HG03565 (cell line): ENCODE results near the gene NOP9.
"Not testable (repeated sequence)": the region's sequence is repeated elsewhere in the genome, so short reads cannot be mapped to it uniquely, and the experiment has no call there.

Source experiments
- ATAC-seq: cut with Tn5 transposase; IDR thresholded peaks from one replicate; pipeline ENCODE4 v1.9.1; 2021; ENCODE audit warnings: mild to moderate bottlenecking, moderate library complexity; ENCODE audit not compliant: unreplicated experiment

Gene NOP9

DNA sequence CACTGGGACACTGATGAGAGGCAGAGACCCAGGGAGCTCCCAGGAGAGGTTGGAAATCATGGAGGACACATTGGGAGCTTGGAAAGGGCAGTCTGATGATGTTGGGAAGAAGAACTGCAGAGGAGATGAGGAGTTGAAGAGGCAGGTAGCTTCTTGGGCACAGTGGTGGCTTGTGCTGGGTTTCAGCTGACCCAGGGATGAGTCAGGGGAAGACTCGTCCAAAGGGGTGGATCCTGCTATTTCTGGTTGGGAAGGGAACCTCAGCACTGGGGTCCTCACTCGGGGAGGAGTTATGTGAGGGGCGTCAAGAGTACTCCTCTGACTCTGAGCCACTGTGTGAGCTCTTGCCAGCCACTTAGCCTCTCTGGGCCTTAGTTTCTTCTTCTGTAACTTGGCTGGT lies 23.7 kb downstream of the NOP9 start:
- no peak for ATAC-seq

DNA sequence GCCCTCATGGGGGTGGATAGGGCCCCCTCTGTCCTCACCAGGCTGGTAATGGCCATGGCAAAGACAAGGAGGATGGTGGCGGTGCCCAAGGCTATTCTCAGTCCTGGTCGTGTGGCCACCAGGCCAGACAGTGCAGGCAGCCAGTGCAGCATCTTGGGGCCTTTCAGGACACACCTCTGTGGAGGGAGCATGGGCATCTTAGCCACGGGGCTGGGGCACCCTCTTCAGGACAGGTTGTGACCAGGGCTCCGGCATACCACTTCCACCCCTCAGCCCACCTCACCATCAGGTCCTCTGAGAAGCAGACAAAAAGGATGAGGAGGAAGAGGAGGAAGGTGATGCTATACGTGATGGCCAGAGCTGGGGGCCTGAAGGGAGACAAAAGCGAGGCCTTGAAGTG lies 24.4 kb downstream of the NOP9 start:
- ATAC-seq, result no peak

DNA sequence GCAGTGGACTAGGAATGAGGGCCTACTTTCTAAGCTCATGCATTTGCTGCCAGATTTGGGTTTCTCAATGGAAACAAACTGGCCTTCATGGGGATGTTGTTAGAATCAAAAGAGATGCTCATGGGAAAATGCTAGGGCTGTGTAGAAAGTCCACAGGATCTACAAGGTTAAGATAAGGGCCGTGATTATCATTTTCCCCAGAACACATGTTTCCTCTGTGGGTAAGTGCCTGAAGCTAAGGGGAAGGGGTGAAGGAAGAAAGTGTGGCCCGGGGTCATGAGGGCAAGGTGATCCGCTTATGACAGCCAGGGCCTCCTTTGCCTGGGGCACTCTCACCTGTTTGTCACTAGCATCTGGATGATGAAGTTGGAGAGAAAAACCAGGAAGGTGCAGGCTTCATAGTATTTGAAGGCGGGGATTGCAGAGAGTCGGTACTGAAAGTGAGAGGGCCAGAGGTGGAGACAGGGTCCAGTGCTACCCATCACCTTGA lies 25.4 kb downstream of the NOP9 start:
- no peak for ATAC-seq

DNA sequence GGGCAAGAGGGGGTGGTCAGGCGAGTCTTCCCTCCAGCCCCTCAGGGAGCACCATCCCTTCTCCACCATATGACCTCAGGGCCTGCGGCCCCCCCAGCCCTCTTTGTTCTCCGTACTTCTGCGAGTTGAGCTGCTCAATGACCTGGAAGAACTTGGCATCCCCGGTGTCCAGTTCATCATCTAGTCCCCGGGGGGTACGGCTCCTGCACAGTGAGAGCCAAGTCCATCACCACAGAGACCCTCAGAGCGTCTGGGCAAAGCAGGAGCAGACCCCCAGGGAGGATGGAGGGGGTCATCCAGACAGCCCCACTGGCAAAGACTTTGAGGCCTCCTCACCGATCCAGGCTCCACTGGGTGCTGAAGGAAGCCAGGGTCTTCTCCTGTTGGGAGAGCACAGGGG lies 26.3 kb downstream of the NOP9 start:
- no peak for ATAC-seq

DNA sequence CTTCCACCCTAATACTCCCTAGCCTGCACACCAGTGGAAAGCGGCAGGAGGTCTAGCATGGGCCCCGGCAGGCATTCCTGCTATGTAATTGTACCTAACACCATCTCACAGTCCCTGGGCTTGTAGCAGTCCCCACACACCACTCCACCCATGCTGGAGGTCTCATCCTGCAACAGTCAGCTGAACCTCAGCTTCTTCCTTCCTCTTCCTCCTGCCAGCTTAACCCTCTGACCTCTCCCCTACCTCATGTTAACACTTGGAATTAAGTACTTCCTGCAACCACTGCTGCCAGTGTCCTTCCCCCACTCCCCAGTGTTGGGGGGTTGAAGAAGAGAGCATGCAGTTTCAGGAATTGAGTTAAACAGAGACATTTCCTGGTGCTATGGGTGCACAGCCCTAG lies 27.7 kb downstream of the NOP9 start:
- no peak for ATAC-seq

DNA sequence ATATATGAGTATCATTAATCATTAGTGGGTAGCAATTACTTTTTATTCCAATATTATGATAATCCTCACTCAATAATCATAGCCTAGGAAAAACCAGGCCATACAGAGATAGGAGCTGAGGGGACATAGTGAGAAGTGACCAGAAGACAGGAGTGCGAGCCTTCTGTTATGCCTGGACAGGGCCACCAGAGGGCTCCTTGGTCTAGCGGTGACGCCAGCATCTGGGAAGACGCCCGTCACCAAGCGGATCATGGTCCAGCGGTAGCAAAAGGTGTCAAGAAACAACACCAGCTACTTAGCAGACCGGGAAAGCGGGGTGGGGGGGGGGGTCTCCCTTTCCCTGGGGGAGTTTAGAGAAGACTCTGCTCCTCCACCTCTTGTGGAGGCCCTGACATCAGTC lies 28.3 kb downstream of the NOP9 start:
- ATAC-seq, result not testable (repeated sequence)

DNA sequence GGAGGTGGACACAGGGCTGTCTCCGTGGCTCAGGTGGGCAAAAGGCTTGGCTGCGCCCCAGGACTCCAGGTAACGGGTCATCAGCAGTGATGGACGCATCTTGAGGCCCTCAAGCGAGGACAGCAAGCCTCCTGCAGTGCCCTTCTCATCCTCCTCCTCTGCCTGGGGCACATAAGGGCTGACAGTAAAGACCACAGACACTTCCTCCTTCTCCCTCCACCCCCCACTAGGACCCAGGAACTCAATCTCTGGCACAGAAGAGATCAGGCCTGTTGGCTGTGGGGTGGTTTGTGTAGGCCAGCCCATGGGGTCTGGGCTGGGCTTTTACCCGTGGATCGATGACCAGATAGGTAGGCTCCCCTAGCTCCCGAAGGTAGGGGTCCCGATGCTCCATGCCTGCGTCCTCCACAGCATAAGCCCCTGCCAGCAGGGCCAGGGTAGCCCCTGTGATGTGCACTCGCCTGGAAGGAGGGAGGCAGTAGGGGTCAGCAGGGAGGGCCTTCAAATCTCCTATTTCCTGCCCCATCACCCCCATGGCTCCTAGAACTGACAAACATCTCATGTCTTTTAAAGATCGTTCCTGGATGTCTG lies 29.5 kb downstream of the NOP9 start:
- ATAC-seq, result no peak

DNA sequence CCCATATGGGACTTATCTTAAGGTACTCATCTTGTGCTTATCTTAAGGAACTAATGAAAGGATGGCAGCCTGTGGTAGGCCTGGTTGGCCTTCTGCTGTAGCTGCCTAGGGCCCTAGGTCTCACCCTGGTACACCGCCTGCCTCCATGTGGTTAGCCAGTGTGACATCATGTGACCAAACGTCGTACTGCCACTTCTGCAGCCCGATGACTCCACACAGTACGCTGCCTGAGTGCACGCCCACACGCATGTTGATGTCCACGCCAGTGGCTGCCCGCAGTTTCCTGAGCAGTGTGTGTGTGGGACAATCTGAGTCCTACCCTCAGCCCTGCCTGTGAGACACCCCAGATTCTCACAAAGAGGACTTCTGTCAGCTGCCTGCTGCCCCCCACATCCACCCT lies 30.1 kb downstream of the NOP9 start:
- ATAC-seq, result no peak

DNA sequence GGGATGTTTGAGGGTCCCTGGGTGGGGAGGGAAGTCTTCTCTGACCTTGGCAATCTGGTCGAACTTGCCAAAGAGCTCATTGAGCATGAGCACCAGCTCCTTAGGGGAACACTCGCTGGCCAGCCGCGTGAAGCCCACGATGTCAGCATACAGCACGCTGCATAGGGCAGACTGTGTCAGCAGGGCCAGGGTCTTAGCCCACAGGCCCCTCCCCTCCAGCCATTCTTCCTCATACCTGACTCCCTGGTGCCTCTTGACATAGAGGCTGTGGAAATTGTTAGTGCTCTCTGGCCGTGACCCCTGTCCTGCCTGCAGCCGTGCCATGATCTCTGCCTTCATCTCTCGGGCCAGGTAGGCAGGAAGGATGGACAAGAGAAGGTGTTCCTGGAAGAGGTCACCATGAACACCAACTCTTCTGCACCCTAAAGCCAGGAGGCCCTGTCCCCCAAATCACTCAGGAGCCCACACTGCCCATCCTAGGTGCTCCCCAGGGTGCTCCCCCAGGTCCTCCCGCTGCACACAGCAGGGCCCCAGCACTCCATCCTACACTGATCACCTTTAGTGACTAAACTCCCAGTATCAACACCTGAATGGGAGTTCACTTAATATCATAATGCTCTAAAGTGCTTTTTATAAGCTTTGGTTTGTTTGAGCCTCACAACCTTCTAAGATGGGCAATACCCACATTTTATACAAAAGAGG lies 31.5 kb downstream of the NOP9 start:
- no peak for ATAC-seq

DNA sequence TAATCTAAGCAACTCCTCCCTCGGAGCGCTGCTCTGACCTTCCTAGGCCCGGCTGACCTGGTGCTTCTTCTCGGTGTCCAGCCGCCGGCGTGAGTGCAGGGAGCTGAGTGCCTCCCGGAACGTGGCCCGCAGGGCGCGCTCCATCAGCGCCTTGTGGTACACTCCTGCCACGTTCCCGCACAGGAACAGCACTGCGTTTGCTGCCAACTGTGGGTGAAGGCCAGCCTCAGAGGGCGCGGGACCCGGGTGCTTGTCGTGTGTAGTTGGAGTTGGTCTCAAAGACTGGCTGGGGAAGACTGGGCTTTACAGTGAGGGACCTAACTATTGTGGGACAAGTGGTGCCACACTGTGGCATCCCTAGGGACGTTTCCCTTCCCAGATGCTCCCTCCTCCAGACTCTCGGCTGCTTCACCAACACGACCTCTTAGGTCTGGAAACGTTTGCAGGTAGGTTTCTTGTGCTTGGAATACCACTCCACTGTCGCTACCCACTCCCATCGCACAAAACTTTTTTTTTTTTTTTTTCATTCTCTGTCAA lies 32.1 kb downstream of the NOP9 start:
- ATAC-seq, result no peak

DNA sequence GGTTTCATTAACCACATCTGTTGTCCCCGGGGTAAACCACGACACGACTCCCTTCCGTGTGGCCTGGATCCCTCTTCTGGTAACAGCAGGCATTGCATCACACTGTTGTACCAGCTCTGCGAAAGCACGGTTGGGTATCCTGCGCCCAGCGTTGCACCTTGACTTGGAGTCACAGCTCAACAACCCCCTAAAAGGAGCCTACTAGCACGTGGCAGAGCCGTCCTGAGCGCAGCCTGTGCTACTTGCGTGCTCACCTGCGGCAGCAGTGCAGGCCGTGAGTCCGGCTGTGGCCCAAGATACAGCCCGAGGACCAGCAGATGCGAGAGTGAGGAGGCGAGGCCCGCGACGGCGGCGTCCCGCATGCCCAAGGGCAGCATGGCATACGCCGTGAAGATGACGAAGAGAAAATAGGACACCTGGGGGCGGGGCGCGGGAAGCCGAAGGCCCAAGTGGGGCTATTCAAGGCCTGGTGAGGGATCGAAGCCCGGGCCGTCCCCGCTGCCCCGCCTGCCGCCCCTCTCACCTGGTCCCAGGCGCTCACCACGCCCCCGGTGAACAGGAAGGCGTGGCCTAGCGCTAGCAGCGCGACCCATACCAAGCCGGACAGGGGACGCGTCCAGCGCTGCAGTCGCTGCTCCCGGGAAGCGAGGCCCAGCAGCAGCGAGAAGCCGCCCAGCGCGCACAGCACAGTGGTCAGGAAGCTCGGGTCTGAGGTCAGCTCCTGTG lies 32.8 kb downstream of the NOP9 start:
- ATAC-seq, result peak; percentile 70

DNA sequence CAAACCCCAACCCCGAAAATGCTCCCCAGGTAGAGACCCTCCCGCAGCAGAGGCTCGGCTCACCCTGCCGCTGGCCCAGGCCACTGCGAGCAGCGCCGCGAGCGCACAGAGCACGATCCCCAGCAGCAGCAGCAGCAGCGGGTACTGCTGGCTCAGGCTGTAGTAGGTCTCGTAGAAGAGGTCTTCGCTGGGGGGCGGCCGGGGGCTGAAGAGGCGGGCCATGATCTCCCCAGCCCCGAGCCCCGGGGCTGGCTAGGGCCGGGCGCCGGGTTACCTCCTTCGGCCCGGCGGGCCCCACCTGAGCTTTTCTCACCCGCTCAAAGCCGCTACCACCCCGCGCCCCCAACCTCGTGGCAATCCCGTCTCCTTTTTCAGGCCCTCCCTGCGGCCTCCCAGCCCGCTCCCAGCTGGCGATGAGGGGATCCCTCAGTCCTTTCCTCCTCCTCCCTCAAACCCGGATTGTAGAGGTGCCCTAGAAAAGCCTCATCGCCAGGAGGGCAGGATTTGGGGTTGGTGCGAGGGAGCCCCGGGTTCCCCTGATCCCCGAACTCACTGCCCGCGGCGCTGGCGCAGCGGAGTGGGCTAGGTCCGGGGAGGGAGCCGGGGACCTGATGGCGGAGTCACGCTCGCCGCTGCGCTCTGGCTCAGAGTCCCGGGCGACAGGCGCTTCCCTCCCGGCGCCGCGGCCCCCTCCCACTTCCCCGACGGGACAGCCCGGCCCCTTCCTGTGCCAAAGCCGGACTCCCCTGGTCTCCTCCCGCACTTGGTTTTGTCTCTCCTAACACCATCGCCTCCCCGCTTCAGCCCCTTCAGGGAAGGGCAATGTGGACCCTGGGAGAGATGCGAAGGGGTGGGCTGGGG lies 35.0 kb downstream of the NOP9 start, which contains the start of gene ADCY4:
ADCY4 (minus strand) TSS at position 641 of the 861 bp plus-strand sequence; CDS start at position 222, 419 bp downstream.
- no peak for ATAC-seq

DNA sequence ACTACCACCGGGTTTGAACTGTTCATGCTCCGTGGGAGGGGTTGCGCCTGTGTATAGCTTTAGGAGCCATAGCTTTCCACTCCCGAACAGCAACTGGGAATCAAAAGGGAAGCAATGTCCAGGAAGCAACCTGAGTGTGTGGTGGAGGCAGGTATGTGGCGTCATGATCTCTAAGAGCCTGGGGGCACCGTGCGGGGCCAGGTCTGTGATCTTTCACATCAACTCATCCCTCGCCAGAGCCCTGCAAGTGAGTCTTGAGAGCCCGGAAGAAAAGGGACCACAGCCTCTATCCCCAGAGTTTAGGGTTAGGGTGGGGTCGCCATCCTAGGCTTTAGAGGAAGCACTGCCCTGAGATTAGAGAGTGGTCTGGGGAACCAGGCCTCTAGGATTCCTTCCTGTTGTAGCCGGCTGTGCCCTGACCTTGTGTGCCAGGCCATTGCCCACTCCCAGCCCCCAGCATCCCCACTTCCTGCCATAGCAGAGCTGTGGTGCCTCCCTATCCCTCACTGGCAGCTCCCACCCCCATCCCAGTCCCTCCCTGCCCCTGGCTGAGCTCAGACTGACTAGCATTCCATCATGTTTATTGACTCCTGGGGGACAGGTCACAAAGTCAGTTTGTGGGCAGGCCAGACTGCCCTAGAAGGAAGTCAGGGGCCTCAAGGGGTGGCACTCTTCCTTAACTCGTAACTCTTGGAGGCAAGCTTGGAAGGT lies 36.0 kb downstream of the NOP9 start:
- no peak for ATAC-seq

DNA sequence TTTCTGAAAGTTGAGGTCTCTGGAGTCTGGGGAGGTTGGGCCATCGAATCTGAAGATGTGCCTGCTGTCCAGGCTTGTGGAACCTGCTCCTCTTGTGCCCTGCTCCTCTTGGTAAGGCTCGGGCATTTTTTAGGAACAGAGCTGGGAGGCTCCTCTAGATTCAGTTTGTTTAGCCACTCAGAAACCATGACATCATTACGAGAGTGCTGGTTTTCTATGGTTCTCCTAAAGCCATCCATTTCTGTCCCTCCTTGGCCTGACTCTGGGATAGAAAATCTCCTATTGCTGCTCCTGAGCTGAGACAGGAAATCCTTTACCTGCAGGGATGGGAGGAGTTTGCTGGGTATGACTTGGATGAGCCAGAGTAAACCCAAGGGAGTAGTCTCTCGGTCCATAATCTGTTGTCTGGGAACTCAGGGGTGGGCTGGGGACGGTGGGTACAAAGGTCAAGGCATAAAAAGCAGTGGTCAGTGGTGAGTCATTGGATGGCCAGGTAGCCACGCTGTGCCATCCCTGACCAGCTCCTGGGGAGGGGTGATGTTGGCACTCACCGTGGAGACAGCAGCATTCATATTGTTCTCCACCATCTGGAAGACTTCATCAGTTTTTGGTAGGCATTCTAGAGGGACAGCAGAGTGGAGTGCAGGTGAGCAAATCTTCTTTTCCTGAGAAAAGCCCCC lies 37.6 kb downstream of the NOP9 start:
- no peak for ATAC-seq

DNA sequence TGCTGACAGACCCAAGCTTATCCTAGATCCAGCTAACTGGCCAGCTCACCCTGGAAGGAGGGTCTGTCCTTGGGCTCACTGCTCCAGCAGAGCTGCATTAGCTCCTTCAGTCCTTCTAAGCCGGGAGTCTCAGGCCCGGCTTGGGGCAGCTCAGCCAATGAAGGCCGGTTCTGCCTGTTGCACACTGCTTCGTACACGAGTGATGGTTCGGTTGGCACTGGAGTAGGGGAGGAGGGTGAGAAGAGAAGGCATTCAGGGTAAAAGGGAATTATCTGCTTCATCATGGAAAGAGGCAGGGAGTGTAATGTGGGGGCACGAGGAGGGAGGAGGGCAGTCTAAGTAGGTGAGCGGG lies 38.1 kb downstream of the NOP9 start:
- ATAC-seq, result no peak

DNA sequence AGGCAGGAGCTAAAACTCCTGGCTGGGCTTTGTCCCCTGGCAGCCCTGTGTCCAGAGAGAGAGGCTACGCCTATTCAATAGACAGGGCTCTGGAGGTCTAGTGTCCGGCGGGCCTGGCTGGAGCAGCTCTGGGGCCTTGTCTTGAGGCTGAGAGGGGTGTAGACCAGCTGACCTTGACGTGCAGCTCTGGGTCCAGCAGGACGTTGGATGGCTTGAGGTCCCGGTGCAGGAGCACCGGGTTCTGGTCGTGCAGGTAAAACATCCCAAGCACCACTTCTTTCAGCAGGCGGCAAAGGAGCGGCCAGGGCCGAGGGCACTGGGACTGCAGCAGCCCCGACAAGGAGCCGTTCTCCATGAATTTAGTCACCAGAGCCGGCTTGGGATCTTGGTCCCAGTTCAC lies 39.2 kb downstream of the NOP9 start:
- no peak for ATAC-seq

DNA sequence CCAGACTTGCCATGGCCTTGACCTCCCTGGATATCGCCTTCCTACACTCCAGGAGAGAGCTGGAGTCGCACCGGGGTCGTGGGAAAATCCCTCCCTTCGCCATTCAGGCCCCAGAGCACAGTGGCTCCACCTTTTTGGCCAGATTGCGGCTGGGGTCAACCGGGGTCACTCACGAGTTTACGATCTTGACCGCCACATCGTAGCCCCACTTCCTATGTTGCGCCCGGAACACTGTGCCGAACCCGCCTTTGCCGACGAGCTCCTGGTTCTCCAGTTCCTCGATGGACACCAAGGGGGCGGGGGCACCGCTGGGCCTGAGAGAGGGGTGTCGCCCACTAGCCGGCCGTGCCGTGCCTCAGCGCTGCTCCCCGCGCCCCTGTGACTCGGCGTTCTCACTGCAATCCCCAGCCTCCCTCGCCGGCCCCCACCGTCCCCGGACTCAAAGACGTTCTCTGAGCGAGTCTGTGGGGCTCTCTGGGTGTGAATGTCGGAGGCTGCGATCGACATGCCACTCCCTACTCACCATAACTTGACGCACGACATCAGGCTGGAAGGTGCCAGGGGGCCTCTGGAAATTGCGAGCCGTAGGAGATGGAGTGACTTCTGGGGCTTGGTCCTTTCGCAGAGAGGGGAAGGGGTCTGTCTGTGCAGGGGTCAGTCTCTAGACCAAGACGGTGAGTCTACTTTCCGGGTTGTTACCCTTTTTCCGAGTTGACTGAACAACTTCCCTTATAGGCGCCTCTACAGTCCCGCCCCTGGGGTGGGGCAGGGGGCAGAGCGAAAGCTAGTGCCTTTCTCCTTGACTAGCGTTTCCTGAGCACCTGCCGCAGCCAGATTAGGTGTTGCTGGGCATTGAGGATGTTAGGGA lies 39.9 kb downstream of the NOP9 start, which contains the start of gene RIPK3:
RIPK3 (minus strand) TSS at position 708 of the 868 bp plus-strand sequence; CDS start at position 543, 165 bp downstream.
- ATAC-seq, result peak; percentile 82

DNA sequence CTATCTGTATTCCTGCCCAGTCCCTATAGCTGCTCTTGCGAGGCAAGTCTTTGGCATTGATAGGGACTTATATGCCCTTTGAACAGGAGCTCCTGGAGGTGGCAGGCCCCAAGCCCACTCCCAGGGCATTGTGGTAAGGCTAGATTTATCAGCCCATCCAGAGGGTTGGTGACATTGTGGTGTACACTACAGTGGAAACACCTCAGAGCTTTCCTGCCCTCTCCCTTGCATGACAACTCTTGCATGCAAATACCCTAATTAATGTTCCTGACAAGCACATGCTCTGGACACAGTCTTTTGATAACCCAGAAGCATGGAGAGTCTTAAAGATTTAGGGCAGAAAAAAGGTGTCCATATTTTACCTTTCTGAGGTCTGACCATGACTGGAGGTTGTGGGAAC lies 41.0 kb downstream of the NOP9 start:
- no peak for ATAC-seq

DNA sequence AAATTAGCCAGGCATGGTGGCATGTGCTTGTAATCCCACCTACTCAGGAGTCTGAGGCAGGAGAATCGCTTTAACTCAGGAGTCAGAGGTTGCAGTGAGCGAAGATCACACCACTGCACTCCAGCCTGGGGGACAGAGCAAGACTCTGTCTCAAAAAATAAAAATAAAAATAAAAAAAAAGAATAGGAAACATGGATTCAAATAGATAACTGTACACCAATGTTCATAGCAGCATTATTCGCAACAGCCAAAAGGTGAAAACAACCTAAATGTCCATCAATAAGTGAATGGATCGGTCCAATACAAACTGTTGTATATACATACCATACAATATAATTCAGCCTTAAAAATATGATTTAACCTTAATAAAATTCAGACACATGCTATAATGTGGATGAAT lies 43.2 kb downstream of the NOP9 start:
- no peak for ATAC-seq
